ENCODE measurements around the gene SPNS3. TPM values are rescaled to one million over a fixed set of nuclear protein-coding genes. Genes with fewer than 3 reads are reported as not detected.

The SPNS3 gene
- total and polyA plus RNA-seq, 10 of the 15 experiments (the other 5 are each of a cell fraction or from before 2014, with no cell fraction given) = 0.16 to 2.6 (median 0.97) TPM

GRCh38 chr17:4405699-4406098 lies 28.0 kb upstream of the SPNS3 start (continued):
- TF ChIP-seq E2F8 (IDR thresholded peaks at IDR 0.05; ENCODE audit: low read depth, partially characterized antibody) (no peak), SMARCA5 (IDR thresholded peaks at IDR 0.05) (no peak), RCOR1 (conservative IDR thresholded peaks at IDR 0.05; ENCODE audit: low read depth, low read length) (no peak), SKIL (IDR thresholded peaks at IDR 0.05; ENCODE audit: low read depth, poor library complexity, severe bottlenecking) (no peak), ATF3 (IDR thresholded peaks at IDR 0.05; ENCODE audit: borderline replicate concordance, extremely low read depth, low read depth, low read length) (no peak), MTA3 (IDR thresholded peaks at IDR 0.05; ENCODE audit: borderline replicate concordance, low read length) (no peak), JUND (IDR thresholded peaks at IDR 0.05; ENCODE audit: low read depth, low read length) (no peak), GATAD2B (conservative IDR thresholded peaks at IDR 0.05; ENCODE audit: low read depth) (no peak), CTCF (IDR thresholded peaks at IDR 0.05 in 2 of 3, conservative IDR thresholded peaks at IDR 0.05 in 1 of 3; ENCODE audit: control insufficient read depth in 2 of 3, extremely low read depth in 1 of 3, insufficient read depth in 1 of 3, low read depth in 3 of 3, low read length in 3 of 3) (no peak)
